Embryonic facial prominence (tissue), 1 donor: ENCODE results near the gene CSF1R.
"Not testable (repeated sequence)": the region's sequence is repeated elsewhere in the genome, so short reads cannot be mapped to it uniquely, and the experiment has no call there.

Experiments used
- DNase-seq: peaks from one replicate; pipeline ENCODE4 v3.0.0-alpha.2; 2016; ENCODE audit errors: extremely low spot score

CSF1R gene

DNA sequence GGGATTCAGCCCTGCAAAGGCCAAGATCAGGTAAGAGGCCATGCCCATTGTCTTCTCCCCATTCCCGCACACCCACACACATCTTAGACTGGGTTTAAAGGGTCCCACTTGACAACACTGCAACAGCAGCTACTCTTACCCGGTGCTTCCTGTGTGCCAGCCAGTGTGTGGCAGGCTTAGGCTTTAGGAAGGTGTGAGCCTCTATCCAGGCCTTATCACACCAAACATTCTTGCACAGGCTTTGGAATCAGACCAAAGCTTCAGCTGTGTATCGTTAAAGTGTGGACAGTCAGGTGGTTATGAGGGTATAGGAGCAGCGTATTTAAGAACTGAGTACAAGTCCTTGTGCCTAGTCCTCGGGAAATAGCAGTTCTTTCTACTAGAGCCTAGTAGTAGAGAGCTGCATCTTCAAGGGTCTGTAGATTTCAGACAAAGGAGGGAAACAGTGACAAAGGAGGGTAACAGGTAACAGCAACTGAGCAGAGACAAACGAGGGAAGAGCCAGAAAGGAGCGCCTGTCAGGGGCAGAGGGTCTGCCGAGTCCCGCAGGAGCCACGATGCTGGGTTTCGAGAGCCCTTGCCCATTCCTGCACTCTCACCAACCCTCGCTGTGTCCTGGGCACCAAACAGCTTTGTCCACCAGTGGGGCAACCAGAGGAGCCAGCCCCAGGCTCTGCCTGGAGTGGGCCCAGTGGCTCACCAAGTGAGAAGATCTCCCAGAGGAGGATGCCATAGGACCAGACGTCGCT, 30.9 kb downstream of the CSF1R start:
- no peak for DNase-seq

DNA sequence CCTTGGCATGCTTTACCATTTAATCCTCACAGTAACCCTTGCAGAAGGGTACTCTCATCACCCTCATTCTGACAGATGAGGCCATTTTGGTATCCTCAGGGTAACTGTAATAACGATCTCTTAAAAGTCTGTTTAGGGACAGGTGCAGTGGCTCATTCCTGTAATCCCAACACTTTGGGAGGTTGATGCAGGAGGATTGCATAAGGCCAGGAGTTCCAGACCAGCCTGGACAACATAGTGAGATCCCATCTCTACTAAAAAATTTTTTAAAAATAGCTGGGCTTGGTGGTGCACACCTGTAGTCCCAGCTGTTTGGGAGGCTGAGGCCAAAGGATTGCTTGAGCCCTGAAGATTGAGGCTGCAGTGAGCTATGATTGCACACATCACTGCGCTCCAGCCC, 31.8 kb downstream of the CSF1R start:
- no peak for DNase-seq

DNA sequence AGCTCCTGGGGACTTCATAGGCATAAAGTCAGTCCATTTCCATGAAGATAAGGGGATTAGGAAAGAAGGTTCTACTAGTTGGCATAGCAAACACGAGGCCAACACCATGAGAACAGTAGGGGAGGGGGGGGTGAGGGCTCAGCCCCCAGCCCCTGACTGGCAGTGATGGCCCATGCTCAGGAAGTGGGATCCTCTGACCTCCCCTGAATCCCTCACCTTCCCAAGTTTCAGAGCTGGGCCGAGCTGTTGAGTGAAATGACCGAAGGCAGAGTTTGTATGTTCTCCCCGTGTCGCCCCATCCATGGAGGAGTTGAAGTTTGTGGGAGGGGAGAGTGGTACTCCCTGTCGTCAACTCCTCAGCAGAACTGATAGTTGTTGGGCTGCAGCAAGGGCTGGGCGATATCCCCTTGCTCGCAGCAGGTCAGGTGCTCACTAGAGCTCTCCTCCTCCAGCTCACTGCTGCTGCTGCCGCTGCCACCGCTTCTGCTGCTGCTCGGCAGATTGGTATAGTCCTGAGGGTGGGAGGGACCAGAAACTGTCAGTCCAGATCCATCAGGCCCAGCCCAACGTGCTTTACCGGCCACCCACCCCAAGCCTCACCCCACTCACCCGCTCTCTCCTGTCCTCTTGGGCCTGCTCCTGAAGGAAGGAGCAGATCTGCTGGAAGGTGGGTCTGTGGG, 32.5 kb downstream of the CSF1R start:
- DNase-seq: no peak

DNA sequence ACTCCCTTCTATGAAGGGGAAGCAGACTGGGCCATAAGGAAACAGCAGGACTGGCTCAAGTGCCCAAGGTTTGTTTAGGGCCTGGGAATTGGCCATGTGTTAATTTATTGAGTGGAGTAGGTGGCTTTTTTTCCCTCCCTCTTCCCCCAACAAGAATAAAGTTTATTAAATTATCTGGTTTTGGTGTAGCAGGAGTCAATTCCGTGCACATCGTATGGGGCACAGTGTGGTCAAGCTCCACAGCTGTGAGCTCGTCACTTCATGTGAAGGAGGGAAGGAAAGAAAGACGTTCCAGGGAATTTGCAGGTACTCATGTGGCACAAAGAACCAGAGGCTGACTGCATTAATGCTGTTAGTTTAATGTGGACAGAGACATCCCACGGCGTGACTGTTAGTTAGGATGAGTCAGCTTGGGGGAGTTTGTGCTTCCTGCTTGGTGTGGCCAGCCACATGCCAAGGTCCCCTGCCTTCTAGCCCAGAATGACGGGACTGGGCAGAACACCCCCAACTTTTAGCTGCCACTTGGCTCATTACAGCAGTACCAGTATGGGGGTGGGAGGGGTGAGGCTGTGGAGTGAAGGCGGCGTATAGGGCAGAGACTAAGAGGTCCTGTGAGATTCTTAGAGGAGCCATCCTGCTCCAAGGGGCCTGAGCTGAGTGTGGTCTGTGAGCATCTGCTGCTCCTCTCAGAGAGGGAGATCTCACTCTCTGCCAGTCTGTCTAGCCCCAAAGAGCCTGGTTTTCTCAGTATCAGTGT, 33.2 kb downstream of the CSF1R start:
- DNase-seq: no peak

DNA sequence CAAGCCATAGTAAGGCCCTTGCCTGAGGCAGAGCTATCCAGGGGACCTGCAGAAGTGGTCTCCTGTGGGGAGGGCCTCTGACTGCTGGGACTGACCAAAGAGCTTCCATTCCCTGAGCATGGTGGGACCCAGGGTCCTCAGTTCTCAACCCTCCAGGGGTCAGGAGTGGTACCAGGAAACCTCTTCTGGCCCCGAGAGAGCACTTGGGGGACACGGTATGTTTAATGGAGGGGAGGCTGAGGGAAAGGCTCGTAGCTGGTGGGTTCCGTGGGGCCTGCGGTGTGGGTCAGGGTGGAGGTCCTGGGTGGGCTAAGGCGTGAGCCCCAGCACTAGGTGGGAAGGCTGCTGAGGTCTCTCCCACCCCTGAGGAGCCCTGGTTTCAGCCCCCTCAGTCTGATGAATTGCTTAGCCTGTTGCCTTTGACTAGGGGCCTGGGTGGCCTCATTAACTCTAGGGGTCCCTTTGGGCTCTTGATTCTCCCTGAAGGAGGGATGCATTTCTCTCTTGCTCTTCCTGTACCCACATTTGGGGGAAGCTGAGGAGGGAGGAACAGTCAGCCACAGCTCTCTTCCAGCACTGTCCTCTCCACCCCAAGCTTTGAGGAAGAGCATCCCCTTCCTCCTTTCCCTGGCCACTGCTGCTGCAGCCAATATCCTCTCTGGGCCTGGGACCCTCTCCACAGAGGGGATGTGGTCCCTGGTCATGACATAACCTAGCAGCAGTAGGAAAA, 34.0 kb downstream of the CSF1R start:
- no peak for DNase-seq

DNA sequence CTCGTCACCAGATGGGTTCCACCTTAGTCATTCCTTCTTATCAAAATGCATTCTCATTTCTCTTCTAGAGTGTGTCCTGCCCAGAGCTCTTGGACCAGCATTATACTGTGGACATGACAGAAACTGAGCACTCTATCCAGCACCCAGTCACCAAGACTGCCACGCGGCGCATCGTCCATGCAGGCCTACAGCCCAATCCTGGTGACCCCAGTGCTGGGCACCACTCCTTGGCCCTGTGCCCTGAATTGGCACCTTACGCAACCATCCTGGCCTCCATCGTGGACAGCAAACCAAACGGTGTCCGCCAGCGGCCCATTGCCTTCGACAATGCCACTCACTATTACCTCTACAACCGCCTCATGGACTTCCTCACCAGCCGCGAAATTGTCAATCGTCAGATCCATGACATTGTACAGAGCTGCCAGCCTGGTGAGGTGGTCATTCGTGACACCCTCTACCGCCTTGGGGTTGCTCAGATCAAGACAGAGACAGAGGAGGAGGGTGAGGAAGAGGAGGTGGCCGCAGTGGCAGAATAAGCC, 34.6 kb downstream of the CSF1R start:
- DNase-seq: no peak

DNA sequence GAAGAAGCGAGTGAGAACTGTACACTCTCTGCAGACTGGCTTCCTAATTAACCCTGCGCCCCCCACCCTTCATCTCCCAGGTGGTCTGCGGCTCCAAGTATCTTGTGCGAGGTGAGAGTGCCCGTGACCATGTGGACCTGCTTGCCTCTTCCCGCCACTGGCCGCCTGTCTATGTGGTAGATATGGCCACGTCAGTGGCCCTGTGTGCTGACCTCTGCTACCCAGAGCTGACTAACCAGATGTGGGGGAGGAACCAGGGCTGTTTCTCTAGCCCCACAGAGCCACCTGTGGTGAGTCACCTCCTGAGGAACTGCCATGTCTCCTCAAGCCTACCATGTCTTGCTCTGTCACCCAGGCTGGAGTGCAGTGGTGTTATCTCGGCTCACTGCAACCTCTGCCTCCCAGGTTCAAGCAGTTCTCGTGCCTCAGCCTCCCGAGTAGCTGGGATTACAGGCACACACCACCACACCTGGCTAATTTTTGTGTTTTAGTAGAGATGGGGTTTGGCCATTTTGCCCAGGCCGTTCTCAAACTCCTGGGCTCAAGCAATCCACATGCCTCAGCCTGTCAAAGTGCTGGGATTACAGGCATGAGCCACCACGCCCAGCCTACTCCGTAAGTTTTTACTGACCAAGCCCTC, 36.1 kb downstream of the CSF1R start:
- not testable (repeated sequence) for DNase-seq

DNA sequence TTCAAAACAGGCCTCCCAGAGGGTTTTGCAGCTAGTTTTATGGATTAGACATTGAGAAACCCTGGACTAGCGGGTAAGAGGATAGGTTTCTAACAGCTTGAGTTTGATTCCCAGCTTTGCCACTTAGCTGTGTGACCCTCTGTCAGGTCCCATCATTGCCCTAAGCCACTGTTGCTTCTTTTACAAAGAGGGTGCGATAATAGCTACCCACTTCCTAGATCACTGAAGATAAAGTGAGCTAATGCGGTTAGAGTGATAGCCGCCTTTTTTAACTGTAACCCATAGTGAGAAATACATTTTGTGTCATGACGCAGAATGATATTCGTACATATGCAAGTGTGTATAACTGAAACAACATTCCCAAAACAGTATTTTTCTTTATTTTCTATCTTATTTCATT, 40.3 kb downstream of the CSF1R start:
- DNase-seq: no peak

DNA sequence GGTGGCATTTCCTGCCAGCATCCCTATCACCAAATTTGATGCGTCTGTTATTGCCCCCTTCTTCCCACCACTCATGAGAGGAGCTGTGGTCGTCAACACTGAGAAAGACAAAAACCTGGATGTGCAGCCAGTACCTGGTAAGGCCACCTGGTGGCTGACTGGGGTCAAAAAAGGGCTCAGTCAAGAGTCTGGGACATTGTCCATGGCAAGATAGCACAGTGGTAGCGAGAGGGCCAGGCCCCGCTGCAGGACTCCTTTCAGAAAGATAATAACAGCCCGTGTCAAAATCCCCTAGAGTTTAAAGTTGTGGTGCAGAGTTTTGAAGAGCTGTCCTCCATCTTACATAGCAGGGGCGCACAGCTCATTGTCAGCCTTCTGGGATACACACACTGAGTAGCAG, 40.8 kb downstream of the CSF1R start:
- DNase-seq: no peak

DNA sequence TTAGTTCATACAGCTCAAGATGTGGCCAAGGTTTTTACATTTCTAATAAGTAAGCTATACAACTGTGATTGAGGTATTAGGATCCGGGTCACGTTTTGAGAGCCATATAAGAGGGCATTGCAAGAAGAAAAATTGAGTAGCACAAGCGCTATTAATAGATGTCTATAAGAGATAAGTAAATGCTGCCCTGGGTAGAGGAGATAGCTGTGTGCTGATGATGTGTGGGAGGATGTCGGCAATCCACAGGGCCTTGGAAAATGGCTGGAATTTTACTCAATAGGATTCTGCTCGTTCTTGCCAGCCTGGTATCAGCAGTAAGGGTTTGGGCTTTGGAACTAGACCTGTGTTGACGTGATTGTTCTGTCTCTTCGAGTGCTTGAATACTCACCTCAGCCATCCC, 41.6 kb downstream of the CSF1R start:
- no peak for DNase-seq

DNA sequence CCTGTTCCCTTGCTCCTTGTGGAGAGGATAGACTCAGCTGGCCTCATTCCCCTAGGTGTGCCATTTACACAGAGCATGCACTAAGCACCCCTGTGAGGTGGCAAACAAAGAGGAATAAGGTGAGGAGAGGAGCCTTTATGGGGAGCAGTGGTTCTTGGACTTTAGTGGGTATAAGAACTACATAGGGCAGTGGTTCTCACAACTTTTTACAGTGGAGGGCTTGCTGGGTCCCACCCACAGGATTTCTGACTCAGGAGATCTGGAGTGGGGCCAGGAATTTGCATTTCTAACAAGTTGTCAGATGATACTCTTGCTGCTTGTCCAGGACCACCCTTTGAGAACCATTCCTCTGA, 42.0 kb downstream of the CSF1R start:
- DNase-seq: no peak

DNA sequence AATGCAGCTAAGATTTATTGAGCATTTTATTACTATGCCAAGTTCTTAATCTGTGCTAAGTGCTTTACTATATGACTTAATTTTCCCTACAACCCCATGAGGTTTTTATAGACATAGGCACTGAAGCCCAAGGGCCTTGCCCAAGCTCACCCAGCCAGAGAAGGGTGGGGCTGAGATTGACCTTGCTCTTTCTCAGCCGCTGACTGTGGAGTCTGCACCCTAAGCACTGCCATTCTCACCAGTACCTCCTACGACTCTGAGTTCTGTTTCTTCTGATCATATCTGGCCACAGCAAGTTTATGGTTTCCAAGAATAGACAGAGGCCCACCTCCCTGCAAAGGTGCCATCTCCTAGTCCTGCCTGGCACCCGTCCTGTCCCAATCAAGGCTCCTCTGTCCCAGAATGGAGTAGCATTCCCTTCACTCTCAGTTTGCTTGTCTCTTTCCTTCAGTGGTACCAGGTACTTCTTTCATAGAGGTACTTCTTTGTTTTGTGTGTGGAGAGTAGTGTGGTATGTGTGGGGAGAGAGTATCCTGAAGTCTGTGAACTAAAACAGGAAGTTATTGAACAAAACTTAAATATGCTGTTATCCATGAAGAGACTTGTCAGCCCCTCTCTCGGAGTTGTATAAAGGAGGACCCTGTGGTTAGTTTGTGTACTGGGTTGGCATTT, 42.6 kb downstream of the CSF1R start:
- DNase-seq: no peak

DNA sequence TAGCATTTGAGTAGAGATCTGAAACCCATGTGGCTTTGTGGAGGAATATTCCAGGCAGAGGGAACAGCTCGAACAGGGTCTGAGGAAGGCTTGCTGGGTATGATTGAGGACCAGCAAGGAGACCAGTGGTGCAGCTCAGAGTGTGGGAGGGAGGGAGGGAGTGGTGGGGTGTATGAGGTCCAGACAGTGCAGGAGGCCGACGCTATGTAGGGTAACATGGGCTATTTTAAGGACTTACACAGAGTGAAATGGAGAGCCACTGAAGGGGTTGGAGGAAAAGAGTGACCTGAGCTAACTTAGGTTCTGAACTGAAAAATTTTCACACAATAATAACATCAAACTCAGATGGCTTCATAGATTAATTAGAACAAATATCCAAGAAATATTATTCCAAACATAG, 43.9 kb downstream of the CSF1R start:
- DNase-seq: no peak

DNA sequence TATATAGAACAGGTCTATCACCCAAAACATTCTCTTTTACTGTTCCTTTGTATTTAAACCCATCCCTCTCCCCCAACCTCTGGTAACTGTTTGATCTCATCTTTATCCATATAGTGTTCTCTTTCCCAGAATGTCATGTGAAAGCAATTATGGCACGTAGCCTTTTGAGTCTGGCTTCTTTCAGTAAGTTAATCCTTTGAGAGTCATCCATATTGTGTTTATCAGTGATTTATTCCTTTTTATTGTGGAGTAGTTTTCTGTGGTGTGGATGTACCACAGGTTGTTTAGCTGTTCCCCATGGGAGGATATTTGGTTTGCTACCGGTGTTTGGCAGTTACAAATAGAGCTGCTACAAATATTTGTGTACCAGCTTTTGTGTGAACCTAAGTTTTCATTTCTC, 47.8 kb downstream of the CSF1R start:
- no peak for DNase-seq

DNA sequence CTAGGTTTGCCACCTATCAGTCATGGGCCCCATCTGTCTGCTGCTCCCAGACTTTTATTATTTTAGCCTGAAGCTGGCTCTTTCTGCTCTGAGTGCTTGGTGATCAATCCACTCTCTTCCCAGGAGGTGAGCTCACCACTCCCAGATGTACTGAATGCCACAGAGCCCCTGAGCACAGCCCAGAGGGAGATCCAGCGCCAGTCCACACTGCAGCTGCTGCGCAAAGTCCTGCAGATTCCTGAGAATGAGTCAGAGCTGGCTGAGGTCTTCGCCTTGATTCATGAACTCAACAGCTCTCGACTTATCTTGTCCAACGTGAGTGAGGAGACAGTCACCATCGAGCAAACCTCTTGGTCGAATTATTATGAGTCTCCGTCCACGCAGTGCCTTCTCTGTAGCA, 49.8 kb downstream of the CSF1R start:
- DNase-seq: no peak

DNA sequence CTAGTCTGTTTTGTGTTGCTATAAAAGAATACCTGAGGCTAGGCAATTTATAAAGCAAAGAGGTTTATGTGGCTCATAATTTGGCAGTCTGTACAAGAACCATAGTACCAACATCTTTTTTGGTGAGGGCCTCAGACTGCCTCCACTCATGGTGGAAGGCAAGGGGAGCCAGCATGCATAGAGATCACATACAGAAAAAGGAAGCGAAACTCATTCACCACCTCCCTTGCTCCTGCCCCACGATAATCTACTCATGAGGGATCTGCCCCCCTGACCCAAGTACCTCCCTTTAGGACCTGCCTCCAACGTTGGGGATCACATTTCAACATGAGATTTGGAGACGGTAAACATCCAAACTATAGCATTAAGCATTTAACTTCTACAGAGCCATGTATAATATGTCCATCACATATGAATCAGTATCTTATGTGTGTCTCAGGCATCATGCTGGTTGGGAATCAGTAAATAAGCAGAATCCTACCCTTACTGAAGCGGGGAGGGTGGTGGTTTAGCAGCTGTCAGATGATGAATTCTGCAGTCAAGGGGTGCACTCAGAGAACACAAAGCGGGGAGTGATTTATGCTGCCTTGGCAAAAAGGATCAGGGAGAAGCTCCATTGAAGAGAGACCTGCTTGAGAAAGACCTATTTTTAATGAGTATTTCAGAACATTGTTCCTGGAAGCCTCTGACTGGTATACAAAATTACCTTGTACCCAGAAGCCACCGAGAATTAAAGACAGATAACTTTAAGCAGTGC, 51.0 kb downstream of the CSF1R start:
- DNase-seq: no peak

DNA sequence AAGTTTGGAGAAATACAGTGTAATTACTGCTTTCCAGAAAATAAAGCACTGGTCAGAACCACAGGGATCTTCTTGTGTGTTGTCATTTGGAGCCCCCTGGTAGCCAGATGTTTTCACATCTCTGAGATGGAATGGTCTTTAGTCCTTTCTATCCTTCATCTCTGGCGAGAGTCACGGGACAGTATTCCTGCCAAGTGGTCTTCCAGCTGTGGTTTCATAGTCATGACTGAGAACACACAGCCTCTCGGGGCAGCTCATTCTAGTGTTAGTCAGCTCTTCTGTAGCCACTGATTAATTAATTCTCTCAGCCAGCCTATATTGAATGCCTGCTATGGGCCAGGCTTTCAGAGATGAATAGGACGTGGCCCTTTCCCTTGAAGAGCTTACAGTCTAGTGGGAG, 51.7 kb downstream of the CSF1R start:
- no peak for DNase-seq

DNA sequence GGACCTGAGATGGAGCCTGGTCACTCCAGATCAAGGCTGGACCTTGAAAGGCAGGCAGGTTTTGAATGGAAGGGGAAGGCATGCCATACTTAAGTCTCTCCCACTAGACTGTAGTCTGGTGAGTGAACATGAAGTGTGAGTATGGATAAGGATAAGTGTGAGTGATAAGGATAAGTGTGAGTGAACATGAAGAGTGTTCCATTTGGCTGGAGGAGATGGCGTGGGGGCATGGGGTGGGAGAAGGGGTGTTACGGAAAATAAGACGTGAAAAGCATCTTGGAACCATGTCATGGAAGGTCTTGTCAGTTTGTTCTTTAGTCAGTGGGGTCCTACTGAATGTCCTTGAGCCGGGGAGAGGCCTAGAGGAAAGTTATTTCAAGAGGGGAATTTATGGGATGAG, 53.0 kb downstream of the CSF1R start:
- no peak for DNase-seq

DNA sequence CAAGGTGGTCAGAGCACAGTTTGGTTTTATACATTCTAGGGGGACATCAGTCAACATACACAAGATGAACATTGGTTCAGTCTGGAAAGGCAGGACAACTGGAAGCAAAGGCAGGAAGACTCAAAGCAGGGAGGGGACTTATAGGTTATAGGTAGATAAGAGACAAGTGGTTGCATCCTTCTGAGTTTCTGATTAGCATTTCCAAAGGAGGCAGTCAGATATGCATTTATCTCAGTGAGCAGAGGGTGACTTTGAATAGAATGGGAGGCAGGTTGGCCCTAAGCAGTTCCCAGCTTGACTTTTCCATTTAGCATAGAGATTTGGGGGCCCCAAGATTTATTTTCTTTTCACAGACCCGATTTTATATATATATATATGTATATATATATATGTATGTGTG, 58.3 kb downstream of the CSF1R start:
- not testable (repeated sequence) for DNase-seq

DNA sequence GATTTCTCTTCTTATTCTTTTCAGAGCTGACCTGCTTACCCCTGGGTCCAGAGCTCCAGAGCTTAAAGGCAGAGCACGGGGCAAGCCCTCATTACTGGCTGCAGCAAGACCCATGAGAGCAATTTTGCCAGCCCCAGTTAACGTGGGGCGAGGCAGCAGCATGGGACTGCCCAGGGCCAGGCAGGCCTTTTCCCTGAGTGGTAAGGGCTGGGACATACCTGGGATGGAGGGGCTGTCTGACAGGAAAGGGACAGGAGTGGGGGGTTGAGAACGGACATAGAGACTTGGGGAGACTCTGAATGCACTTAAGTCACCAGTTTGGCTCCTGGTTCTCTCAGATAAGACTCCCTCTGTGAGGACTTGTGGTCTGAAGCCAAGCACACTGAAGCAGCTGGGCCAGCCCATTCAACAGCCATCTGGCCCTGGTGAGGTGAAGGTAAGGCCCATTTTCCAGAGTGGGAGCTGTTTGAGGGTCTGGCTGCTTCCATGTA, 59.6 kb downstream of the CSF1R start:
- DNase-seq: no peak
